Esophagus squamous epithelium (tissue), 5 donors: ENCODE data around the gene HECTD2. TPM values are rescaled to one million over a fixed set of nuclear protein-coding genes. Genes with fewer than 3 reads are reported as not detected.
"Not testable (repeated sequence)": the region's sequence is repeated elsewhere in the genome, so short reads cannot be mapped to it uniquely, and the experiment has no call there.

Experiments used
- DNase-seq: peaks from one replicate; lab custom pipeline; 2025; lab: John Stamatoyannopoulos, UW
- H3K27ac ChIP-seq, 4 donors: fragments of 200-600 bp; sonication (generic); one replicate each; pipeline ENCODE4 v1.5.1; 2016 to 2019; ENCODE audit warnings: mild to moderate bottlenecking in 1 of 4
- H3K27me3 ChIP-seq, 4 donors: fragments of 200-600 bp; sonication (generic); 1 replicate in 3 of 4; 2 replicates in 1 of 4; pipeline versions ENCODE4 v1.5.1 to v1.6.0; 2017 to 2021; ENCODE audit warnings: antibody characterized with exemption in 1 of 4
- H3K36me3 ChIP-seq, 3 donors: fragments of 200-600 bp; sonication (generic); one replicate each; pipeline ENCODE4 v1.5.1; 2016 to 2019
- H3K4me1 ChIP-seq, 3 donors: fragments of 200-600 bp; sonication (generic); one replicate each; pipeline ENCODE4 v1.5.1; 2017 to 2019
- H3K4me3 ChIP-seq, 4 donors: fragments of 200-600 bp; sonication (generic); 1 replicate in 3 of 4; 2 replicates in 1 of 4; pipeline ENCODE4 v1.5.1; 2016 to 2019; ENCODE audit warnings: mild to moderate bottlenecking in 2 of 4, moderate library complexity in 1 of 4
- H3K9me3 ChIP-seq, 3 donors: fragments of 200-600 bp; sonication (generic); one replicate each; pipeline ENCODE4 v1.5.1; 2016 to 2019
- CTCF ChIP-seq, 6 experiments: fragments of 450-650 bp in 4 of 6; fragments of 200-600 bp in 2 of 6; sonication (generic) in 2 of 6; IDR thresholded peaks; one replicate each; pipeline ENCODE4 v1.5.1; 2016 to 2019; ENCODE audit warnings: antibody characterized with exemption in 6 of 6, mild to moderate bottlenecking in 4 of 6, moderate library complexity in 4 of 6
- POLR2A ChIP-seq, 4 donors: fragments of 450-650 bp; IDR thresholded peaks; one replicate each; pipeline ENCODE4 v1.6.1; 2017; ENCODE audit warnings: antibody characterized with exemption in 4 of 4, mild to moderate bottlenecking in 4 of 4, moderate library complexity in 3 of 4
- WGBS, 2 donors: methylation state at CpG; one replicate each; pipeline ENCODE4 v1.1.5; 2018; 5-methylcytosine and 5-hydroxymethylcytosine counted together
- intact Hi-C: fragments of 100-400 bp; cut with DNase I; formaldehyde crosslinking; loops from one replicate; pipeline ENCODE4 v1.15.0; 2022
- total RNA-seq, 4 donors: library from RNA; depleted of rRNA; stranded (reverse); fragments of >200 nt; gene quantifications; one replicate each; pipeline ENCODE4 v1.1.0, GENCODE V29; 2016
- donor health status: DM: yes; HTN: yes; CAD: no.

Gene HECTD2
- total RNA-seq, 4 donors from 2014 or later, result 5.0 to 12.8 (median 6.8) TPM

- no peaks in the 10 kb centered on the region for H3K4me1 ChIP-seq
- no peak overlapping the region for H3K4me3 ChIP-seq
- no peak overlapping the region for H3K27ac ChIP-seq
- no peak for DNase-seq
- no peak for TF ChIP-seq POLR2A (IDR thresholded peaks at IDR 0.05)
- no peak for TF ChIP-seq CTCF (IDR thresholded peaks at IDR 0.05)
- H3K36me3 ChIP-seq, result no peaks in the 10 kb centered on the region
- no peaks in the 10 kb centered on the region for H3K9me3 ChIP-seq
- WGBS, 2 donors, result 57 to 73% methylated on average over 2 of the region's 2 CpGs
- H3K27me3 ChIP-seq, result no peaks in the 10 kb centered on the region
- intact Hi-C loops, result no loop called here
Observed at GRCh38 chr10:91367558-91367957, 42.6 kb upstream of the HECTD2 start.

- peak in 4 of 6 experiments; percentile 31 to 66 (median 40) for TF ChIP-seq CTCF (IDR thresholded peaks at IDR 0.05)
- H3K36me3 ChIP-seq, H3K4me3 ChIP-seq, DNase-seq, H3K27ac ChIP-seq, H3K27me3 ChIP-seq, H3K4me1 ChIP-seq, intact Hi-C loops: not testable (repeated sequence)
- 88 to 89% methylated on average over 6 of the region's 6 CpGs for WGBS, 2 donors
- peaks cover 0 to 24% (median 8%) of the 10 kb centered on the region in 3 donors for H3K9me3 ChIP-seq
Observed at GRCh38 chr10:91369978-91370589, 40.1 kb upstream of the HECTD2 start.

GRCh38 chr10:91374052-91374451 is 36.1 kb upstream of the HECTD2 start:
- Histone ChIP-seq H3K9me3 (peaks cover 0 to 36% (median 8%) of the 10 kb centered on the region in 3 donors), H3K36me3 (no peaks in the 10 kb centered on the region), H3K27ac (no peak overlapping the region), H3K27me3 (peaks cover 0 to 1% (median 0%) of the 10 kb centered on the region in 4 donors), H3K4me1 (no peaks in the 10 kb centered on the region), H3K4me3 (no peak overlapping the region)
- DNase-seq, result no peak
- intact Hi-C loops, result no loop called here
- TF ChIP-seq POLR2A (IDR thresholded peaks at IDR 0.05) (no peak), CTCF (IDR thresholded peaks at IDR 0.05) (no peak)

GRCh38 chr10:91378061-91378460 is 32.1 kb upstream of the HECTD2 start:
- H3K27ac ChIP-seq, result no peak overlapping the region
- DNase-seq, result no peak
- TF ChIP-seq CTCF (IDR thresholded peaks at IDR 0.05) (no peak), POLR2A (IDR thresholded peaks at IDR 0.05) (no peak)

GRCh38 chr10:91380873-91381256 is 29.3 kb upstream of the HECTD2 start:
- TF ChIP-seq CTCF (IDR thresholded peaks at IDR 0.05) (no peak), POLR2A (IDR thresholded peaks at IDR 0.05) (no peak)
- intact Hi-C loops, result no loop called here
- Histone ChIP-seq H3K9me3 (peaks cover 0 to 4% (median 0%) of the 10 kb centered on the region in 3 donors), H3K36me3 (no peaks in the 10 kb centered on the region), H3K4me1 (no peaks in the 10 kb centered on the region), H3K4me3 (no peak overlapping the region), H3K27me3 (peaks cover 0 to 9% (median 0%) of the 10 kb centered on the region in 4 donors), H3K27ac (no peak overlapping the region)
- no peak for DNase-seq
- WGBS, 2 donors, result 61 to 72% methylated on average over 3 of the region's 3 CpGs

More at GRCh38 chr10:91378061-91378460, 32.1 kb upstream of the HECTD2 start:
- Histone ChIP-seq H3K4me3 (no peak overlapping the region), H3K4me1 (no peaks in the 10 kb centered on the region), H3K9me3 (peaks cover 0 to 32% (median 8%) of the 10 kb centered on the region in 3 donors), H3K36me3 (no peaks in the 10 kb centered on the region), H3K27me3 (peaks cover 0 to 2% (median 0%) of the 10 kb centered on the region in 4 donors)
- intact Hi-C loops, result no loop called here
